HepG2 (cell line): ENCODE data around the gene ANKRD11. TPM values are rescaled to one million over a fixed set of nuclear protein-coding genes. Genes with fewer than 3 reads are reported as not detected.

ENCODE experiments used
- ARNTL ChIP-seq: sonication (generic); formaldehyde crosslinking; IDR thresholded peaks from 2 replicates; pipeline ENCODE4 v1.4.0; 2020; ENCODE audit warnings: mild to moderate bottlenecking, missing genetic modification reagents
- CTCF ChIP-seq: sonication (generic); formaldehyde crosslinking; IDR thresholded peaks from 2 replicates; pipeline ENCODE4 v1.5.0; 2020; ENCODE audit warnings: mild to moderate bottlenecking, missing genetic modification reagents, moderate library complexity
- EP300 ChIP-seq, 3 experiments: sonication (generic) in 1 of 3; formaldehyde crosslinking in 1 of 3; IDR thresholded peaks; 2 replicates each; pipeline versions ENCODE4 v1.5.1 to v1.6.1; 2011 to 2020; ENCODE audit warnings: low read depth in 2 of 3, low read length in 2 of 3, borderline replicate concordance in 1 of 3, improper control_type of control experiment in 1 of 3, mild to moderate bottlenecking in 1 of 3, missing genetic modification reagents in 1 of 3, moderate library complexity in 1 of 3
- ERF ChIP-seq: IDR thresholded peaks from 2 replicates; pipeline ENCODE4 v1.6.1; 2018; ENCODE audit warnings: missing biosample characterization, missing genetic modification reagents
- GABPA ChIP-seq, 2 experiments: IDR thresholded peaks; 2 replicates each; pipeline ENCODE4 v1.6.1; 2011 to 2016; ENCODE audit warnings: low read depth in 2 of 2, low read length in 1 of 2, missing biosample characterization in 1 of 2, missing genetic modification characterization in 1 of 2
- HDAC1 ChIP-seq: sonication (generic); formaldehyde crosslinking; IDR thresholded peaks from 2 replicates; pipeline ENCODE4 v1.5.1; 2020; ENCODE audit warnings: mild to moderate bottlenecking, missing genetic modification reagents
- HDAC2 ChIP-seq: sonication (generic); formaldehyde crosslinking; IDR thresholded peaks from 2 replicates; pipeline ENCODE4 v1.4.0; 2020; ENCODE audit warnings: missing genetic modification reagents
- HIVEP1 ChIP-seq: sonication (generic); formaldehyde crosslinking; IDR thresholded peaks from 2 replicates; pipeline ENCODE4 v1.4.0; 2020; ENCODE audit warnings: mild to moderate bottlenecking, missing genetic modification reagents
- KDM4B ChIP-seq: sonication (generic); formaldehyde crosslinking; IDR thresholded peaks from 2 replicates; pipeline ENCODE4 v1.4.0; 2020; ENCODE audit warnings: missing genetic modification reagents
- MAFF ChIP-seq: IDR thresholded peaks from 2 replicates; pipeline ENCODE4 v1.6.1; 2011; ENCODE audit warnings: low read depth, low read length, improper control_type of control experiment
- MTA1 ChIP-seq: sonication (generic); formaldehyde crosslinking; IDR thresholded peaks from 2 replicates; pipeline ENCODE4 v1.4.0; 2020; ENCODE audit warnings: missing genetic modification reagents, mild to moderate bottlenecking, borderline replicate concordance
- SMAD3 ChIP-seq: sonication (generic); formaldehyde crosslinking; IDR thresholded peaks from 2 replicates; pipeline ENCODE4 v1.4.0; 2020; ENCODE audit warnings: missing genetic modification reagents
- ZBTB7A ChIP-seq: sonication (generic); formaldehyde crosslinking; IDR thresholded peaks from 2 replicates; pipeline ENCODE4 v1.8.0; 2022; ENCODE audit warnings: mild to moderate bottlenecking, missing genetic modification reagents
- ZFP82 ChIP-seq: sonication (generic); formaldehyde crosslinking; IDR thresholded peaks from 2 replicates; pipeline ENCODE4 v1.5.1; 2020; ENCODE audit warnings: mild to moderate bottlenecking, missing genetic modification reagents, borderline replicate concordance
- ZNF124 ChIP-seq: sonication (generic); formaldehyde crosslinking; IDR thresholded peaks from 2 replicates; pipeline ENCODE4 v1.4.0; 2020; ENCODE audit warnings: missing genetic modification reagents
- ZNF281 ChIP-seq: sonication (generic); formaldehyde crosslinking; IDR thresholded peaks from 2 replicates; pipeline ENCODE4 v1.4.0; 2020; ENCODE audit warnings: missing genetic modification reagents, borderline replicate concordance
- ZNF331 ChIP-seq: sonication (generic); formaldehyde crosslinking; IDR thresholded peaks from 2 replicates; pipeline ENCODE4 v1.4.0; 2020; ENCODE audit warnings: missing genetic modification reagents
- ZNF557 ChIP-seq: sonication (generic); formaldehyde crosslinking; IDR thresholded peaks from 2 replicates; pipeline ENCODE4 v1.4.0; 2020; ENCODE audit warnings: missing genetic modification reagents
- ZNF713 ChIP-seq: sonication (generic); formaldehyde crosslinking; IDR thresholded peaks from 2 replicates; pipeline ENCODE4 v1.4.0; 2020; ENCODE audit warnings: mild to moderate bottlenecking, missing genetic modification reagents
- polyA plus RNA-seq, 8 experiments: library from polyadenylated mRNA; depleted of rRNA in 3 of 8; stranded (reverse) in 7 of 8; unstranded in 1 of 8; fragments of >200 nt; fragmentation: Illumina TruSeq in 4 of 8; extraction: Trizol in 4 of 8; gene quantifications; 2 replicates each; pipeline versions ENCODE4 v1.2.1 to v1.2.3, GENCODE V29; 2011 to 2016; ENCODE audit warnings: low read depth in 4 of 8, missing spikeins in 1 of 8, mixed read lengths in 1 of 8; ENCODE audit not compliant: insufficient read depth in 1 of 8
- total RNA-seq, 5 experiments: library from RNA; depleted of rRNA; stranded (reverse); fragments of >200 nt; fragmentation: Illumina TruSeq; extraction: Trizol; gene quantifications; 2 replicates each; pipeline ENCODE4 v1.2.3, GENCODE V29; 2016; ENCODE audit warnings: low read depth in 1 of 5
- TF ChIP-seq, protein P1 (sequence below): sonication (generic); formaldehyde crosslinking; IDR thresholded peaks from 2 replicates; pipeline ENCODE4 v1.4.0; 2020; ENCODE audit warnings: missing genetic modification reagents
- TF ChIP-seq, protein P2 (sequence below): sonication (generic); formaldehyde crosslinking; IDR thresholded peaks from 2 replicates; pipeline ENCODE4 v1.5.0; 2020; ENCODE audit warnings: missing genetic modification reagents, mild to moderate bottlenecking, borderline replicate concordance

ANKRD11 gene
- total and polyA plus RNA-seq, 2 of the 13 experiments (the other 11 are each of a cell fraction or from before 2014, with no cell fraction given) = 21.4 to 38.4 TPM

- TF ChIP-seq MTA1 (peak; percentile 74), GABPA (IDR thresholded peaks at IDR 0.05; ENCODE audit: low read depth, low read length) (no peak), GABPA (CRISPR knock-in tag; IDR thresholded peaks at IDR 0.05; ENCODE audit: low read depth) (peak; percentile 74), SMAD3 (CRISPR knock-in tag) (peak; percentile 71; the same call in 1 of the 2 replicates), ZFP82 (no peak), CTCF (CRISPR knock-in tag) (peak; percentile 27; the same call in 1 of the 2 replicates), EP300 (IDR thresholded peaks at IDR 0.05; ENCODE audit: low read depth in 2 of 2, low read length in 2 of 2) (peak in 1 of 2 experiments; percentile 59; a peak in 1 of 4 replicates), EP300 (CRISPR knock-in tag; IDR thresholded peaks at IDR 0.05; ENCODE audit: borderline replicate concordance) (peak; percentile 53; the same call in 1 of the 2 replicates), ERF (CRISPR knock-in tag) (peak; percentile 31; the same call in 1 of the 2 replicates), ZNF713 (CRISPR knock-in tag) (no peak), ARNTL (0 out of 2 replicates have a peak, but pooled peaks have one; percentile 49), ZNF124 (CRISPR knock-in tag) (peak; percentile 78; the same call in 1 of the 2 replicates), MAFF (peak; percentile 48; the same call in 1 of the 2 replicates), ZNF281 (CRISPR knock-in tag) (peak; percentile 67; the same call in 1 of the 2 replicates), HIVEP1 (CRISPR knock-in tag) (no peak), HDAC2 (CRISPR knock-in tag) (peak; percentile 83; the same call in 1 of the 2 replicates), ZNF557 (CRISPR knock-in tag) (peak; percentile 88; the same call in 1 of the 2 replicates), ZNF331 (CRISPR knock-in tag) (peak; percentile 94), KDM4B (CRISPR knock-in tag) (peak; percentile 44; the same call in 1 of the 2 replicates), ZBTB7A (CRISPR knock-in tag) (0 out of 2 replicates have a peak, but pooled peaks have one; percentile 15), HDAC1 (CRISPR knock-in tag) (0 out of 2 replicates have a peak, but pooled peaks have one; percentile 64)
- TF ChIP-seq, protein P1, sequence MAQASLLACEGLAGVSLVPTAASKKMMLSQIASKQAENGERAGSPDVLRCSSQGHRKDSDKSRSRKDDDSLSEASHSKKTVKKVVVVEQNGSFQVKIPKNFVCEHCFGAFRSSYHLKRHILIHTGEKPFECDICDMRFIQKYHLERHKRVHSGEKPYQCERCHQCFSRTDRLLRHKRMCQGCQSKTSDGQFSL (CRISPR knock-in tag) = peak; percentile 45; the same call in 1 of the 2 replicates
- TF ChIP-seq, protein P2, sequence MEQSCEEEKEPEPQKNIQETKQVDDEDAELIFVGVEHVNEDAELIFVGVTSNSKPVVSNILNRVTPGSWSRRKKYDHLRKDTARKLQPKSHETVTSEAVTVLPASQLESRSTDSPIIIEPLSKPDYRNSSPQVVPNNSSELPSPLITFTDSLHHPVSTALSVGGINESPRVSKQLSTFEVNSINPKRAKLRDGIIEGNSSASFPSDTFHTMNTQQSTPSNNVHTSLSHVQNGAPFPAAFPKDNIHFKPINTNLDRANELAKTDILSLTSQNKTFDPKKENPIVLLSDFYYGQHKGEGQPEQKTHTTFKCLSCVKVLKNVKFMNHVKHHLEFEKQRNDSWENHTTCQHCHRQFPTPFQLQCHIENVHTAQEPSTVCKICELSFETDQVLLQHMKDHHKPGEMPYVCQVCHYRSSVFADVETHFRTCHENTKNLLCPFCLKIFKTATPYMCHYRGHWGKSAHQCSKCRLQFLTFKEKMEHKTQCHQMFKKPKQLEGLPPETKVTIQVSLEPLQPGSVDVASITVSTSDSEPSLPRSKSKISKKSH (CRISPR knock-in tag) = peak; percentile 38; the same call in 1 of the 2 replicates
These were observed 258.3 kb downstream of the ANKRD11 start (continued) for GRCh38 chr16:89232107-89232506.
